Smooth muscle cell (in vitro differentiated cells): ENCODE data around the gene RBM17. TPM values are rescaled to one million over a fixed set of nuclear protein-coding genes. Genes with fewer than 3 reads are reported as not detected.

ENCODE experiments used
- DNase-seq: peaks from one replicate; lab custom pipeline; 2025; ENCODE audit not compliant: unreplicated experiment; lab: John Stamatoyannopoulos, UW
- H2AFZ ChIP-seq: fragments of 200-600 bp; sonication (generic); 2 replicates; pipeline ENCODE4 v1.6.0; 2016; ENCODE audit warnings: antibody characterized with exemption, low read depth, mild to moderate bottlenecking
- H3F3A ChIP-seq: fragments of 200-600 bp; sonication (generic); 2 replicates; pipeline ENCODE4 v1.6.0; 2017; ENCODE audit warnings: antibody characterized with exemption, low read depth
- H3K27ac ChIP-seq: fragments of 200-600 bp; sonication (generic); 2 replicates; pipeline ENCODE4 v1.5.1; 2016; ENCODE audit warnings: low read depth, mild to moderate bottlenecking
- H3K27me3 ChIP-seq: fragments of 200-600 bp; sonication (generic); 2 replicates; pipeline ENCODE4 v1.6.1; 2016; ENCODE audit warnings: low read depth, mild to moderate bottlenecking
- H3K36me3 ChIP-seq: fragments of 200-600 bp; sonication (generic); 2 replicates; pipeline ENCODE4 v1.5.1; 2016; ENCODE audit warnings: low read depth
- H3K4me1 ChIP-seq: fragments of 200-600 bp; sonication (generic); 2 replicates; pipeline ENCODE4 v1.5.1; 2016; ENCODE audit warnings: low read depth
- H3K4me2 ChIP-seq: fragments of 200-600 bp; sonication (generic); 2 replicates; pipeline ENCODE4 v1.6.0; 2016; ENCODE audit warnings: mild to moderate bottlenecking
- H3K4me3 ChIP-seq: fragments of 200-600 bp; sonication (generic); 2 replicates; pipeline ENCODE4 v1.5.1; 2016; ENCODE audit warnings: mild to moderate bottlenecking
- H3K79me2 ChIP-seq: fragments of 200-600 bp; sonication (generic); 2 replicates; pipeline ENCODE4 v1.6.0; 2016; ENCODE audit warnings: low read depth, mild to moderate bottlenecking
- H3K9ac ChIP-seq: fragments of 200-600 bp; sonication (generic); 2 replicates; pipeline ENCODE4 v1.6.0; 2016; ENCODE audit warnings: low read depth
- H3K9me3 ChIP-seq: fragments of 200-600 bp; sonication (generic); replicated peaks from 2 replicates; pipeline ENCODE4 v1.5.1; 2016; ENCODE audit warnings: low read depth
- H4K20me1 ChIP-seq: fragments of 200-600 bp; sonication (generic); 2 replicates; pipeline ENCODE4 v1.6.0; 2016; ENCODE audit warnings: low read depth
- WGBS: methylation state at CpG from one replicate; pipeline ENCODE4 v1.1.7; 2016; ENCODE audit warnings: low lambda C conversion rate; 5-methylcytosine and 5-hydroxymethylcytosine counted together
- polyA plus RNA-seq: library from polyadenylated mRNA; unstranded; fragments of >200 nt; fragmentation: Nextera tagmentation; extraction: Ambion mirVana; gene quantifications from 2 replicates; pipeline ENCODE4 v1.2.1, GENCODE V29; 2016
- total RNA-seq: library from RNA; depleted of rRNA; stranded (reverse); fragments of >200 nt; gene quantifications from 2 replicates; pipeline ENCODE4 v1.2.3, GENCODE V29; 2014
- TF ChIP-seq, protein P1 (sequence below): fragments of 200-600 bp; sonication (generic); IDR thresholded peaks from 2 replicates; pipeline ENCODE4 v1.5.1; 2017; ENCODE audit warnings: borderline replicate concordance, mild to moderate bottlenecking, antibody characterized with exemption; ENCODE audit not compliant: insufficient read depth, poor library complexity, severe bottlenecking

The RBM17 gene
- total and polyA plus RNA-seq, 2 experiments from 2014 or later = 20.0 to 68.3 TPM

DNA sequence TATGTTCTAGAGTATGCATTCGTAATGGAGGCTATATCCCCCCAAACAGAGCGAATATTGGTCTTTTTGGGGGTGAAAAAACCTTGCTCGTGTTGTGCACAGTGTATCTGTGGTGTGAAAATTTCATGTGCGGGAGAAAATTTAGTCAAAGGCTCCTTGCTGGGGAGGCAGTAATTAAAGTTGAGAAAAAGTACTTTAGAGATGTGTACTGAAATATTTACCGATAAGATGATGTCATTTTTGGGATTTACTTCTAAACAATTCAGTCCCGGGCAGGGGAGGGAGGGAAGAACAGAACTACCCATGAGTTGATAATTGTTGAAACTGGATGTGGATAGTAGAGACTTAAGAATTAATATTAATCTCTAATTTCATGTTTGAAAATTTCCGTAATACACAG is 9.3 kb downstream of the RBM17 start:
- DNase-seq = no peak
- peaks cover 2% of the 10 kb centered on the region for H3K36me3 ChIP-seq
- H3K27me3 ChIP-seq = no peaks in the 10 kb centered on the region
- no peak overlapping the region for H3K9ac ChIP-seq
- H3K4me3 ChIP-seq = no peak overlapping the region
- H3K4me1 ChIP-seq = no peaks in the 10 kb centered on the region
- H3K9me3 ChIP-seq = no peaks in the 10 kb centered on the region
- H2AFZ ChIP-seq = no peak overlapping the region
- H3K27ac ChIP-seq = no peak overlapping the region
- H4K20me1 ChIP-seq = peaks cover 86% of the 10 kb centered on the region
- TF ChIP-seq, protein P1, sequence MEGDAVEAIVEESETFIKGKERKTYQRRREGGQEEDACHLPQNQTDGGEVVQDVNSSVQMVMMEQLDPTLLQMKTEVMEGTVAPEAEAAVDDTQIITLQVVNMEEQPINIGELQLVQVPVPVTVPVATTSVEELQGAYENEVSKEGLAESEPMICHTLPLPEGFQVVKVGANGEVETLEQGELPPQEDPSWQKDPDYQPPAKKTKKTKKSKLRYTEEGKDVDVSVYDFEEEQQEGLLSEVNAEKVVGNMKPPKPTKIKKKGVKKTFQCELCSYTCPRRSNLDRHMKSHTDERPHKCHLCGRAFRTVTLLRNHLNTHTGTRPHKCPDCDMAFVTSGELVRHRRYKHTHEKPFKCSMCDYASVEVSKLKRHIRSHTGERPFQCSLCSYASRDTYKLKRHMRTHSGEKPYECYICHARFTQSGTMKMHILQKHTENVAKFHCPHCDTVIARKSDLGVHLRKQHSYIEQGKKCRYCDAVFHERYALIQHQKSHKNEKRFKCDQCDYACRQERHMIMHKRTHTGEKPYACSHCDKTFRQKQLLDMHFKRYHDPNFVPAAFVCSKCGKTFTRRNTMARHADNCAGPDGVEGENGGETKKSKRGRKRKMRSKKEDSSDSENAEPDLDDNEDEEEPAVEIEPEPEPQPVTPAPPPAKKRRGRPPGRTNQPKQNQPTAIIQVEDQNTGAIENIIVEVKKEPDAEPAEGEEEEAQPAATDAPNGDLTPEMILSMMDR = no peak
- 95% methylated on average over 7 of the region's 7 CpGs for WGBS
- no peak overlapping the region for H3K4me2 ChIP-seq
- peaks cover 85% of the 10 kb centered on the region for H3K79me2 ChIP-seq
- H3F3A ChIP-seq = no peaks in the 10 kb centered on the region

DNA sequence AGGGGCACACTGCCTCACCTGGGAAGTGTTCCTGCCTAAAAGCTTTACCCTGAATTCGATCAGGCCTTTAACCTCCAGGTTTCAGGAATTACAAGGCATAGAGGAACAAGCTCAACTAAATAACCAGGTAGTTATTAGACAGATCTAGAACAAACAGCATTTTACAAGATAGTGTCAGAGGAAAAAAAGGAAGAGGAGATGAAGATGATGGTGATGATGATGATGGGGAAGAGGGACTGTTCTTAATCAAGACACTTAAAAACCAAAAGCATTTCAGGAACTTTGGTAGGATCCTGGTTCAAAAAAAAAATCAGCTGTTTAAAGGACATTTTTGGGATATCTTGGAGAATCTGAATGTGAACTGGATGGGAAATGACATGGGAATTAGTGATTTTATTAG is 11.5 kb downstream of the RBM17 start:
- H3K36me3 ChIP-seq = peaks cover 2% of the 10 kb centered on the region
- DNase-seq = no peak
- 56% methylated on average over 1 of the region's 1 CpG for WGBS
- TF ChIP-seq, protein P1 = no peak
- no peaks in the 10 kb centered on the region for H3K4me1 ChIP-seq
- H4K20me1 ChIP-seq = peaks cover 81% of the 10 kb centered on the region
- H3K27ac ChIP-seq = no peak overlapping the region
- no peak overlapping the region for H3K9ac ChIP-seq
- H2AFZ ChIP-seq = no peak overlapping the region
- H3K79me2 ChIP-seq = peaks cover 64% of the 10 kb centered on the region
- H3K4me2 ChIP-seq = no peak overlapping the region
- no peaks in the 10 kb centered on the region for H3F3A ChIP-seq
- H3K9me3 ChIP-seq = no peaks in the 10 kb centered on the region
- H3K27me3 ChIP-seq = no peaks in the 10 kb centered on the region
- no peak overlapping the region for H3K4me3 ChIP-seq

GRCh38 chr10:6101181-6101580 is 12.3 kb downstream of the RBM17 start:
- TF ChIP-seq, protein P1 = no peak
- no peaks in the 10 kb centered on the region for H3K4me1 ChIP-seq
- H3K27ac ChIP-seq = no peak overlapping the region
- H3K27me3 ChIP-seq = no peaks in the 10 kb centered on the region
- DNase-seq = no peak
- peaks cover 80% of the 10 kb centered on the region for H4K20me1 ChIP-seq
- H3K36me3 ChIP-seq = peaks cover 6% of the 10 kb centered on the region
- no peaks in the 10 kb centered on the region for H3F3A ChIP-seq
- WGBS = 89% methylated on average over 8 of the region's 8 CpGs
- no peak overlapping the region for H2AFZ ChIP-seq
- H3K79me2 ChIP-seq = peaks cover 56% of the 10 kb centered on the region
- no peak overlapping the region for H3K4me3 ChIP-seq
- H3K9me3 ChIP-seq = no peaks in the 10 kb centered on the region
- H3K9ac ChIP-seq = no peak overlapping the region
- H3K4me2 ChIP-seq = no peak overlapping the region

DNA sequence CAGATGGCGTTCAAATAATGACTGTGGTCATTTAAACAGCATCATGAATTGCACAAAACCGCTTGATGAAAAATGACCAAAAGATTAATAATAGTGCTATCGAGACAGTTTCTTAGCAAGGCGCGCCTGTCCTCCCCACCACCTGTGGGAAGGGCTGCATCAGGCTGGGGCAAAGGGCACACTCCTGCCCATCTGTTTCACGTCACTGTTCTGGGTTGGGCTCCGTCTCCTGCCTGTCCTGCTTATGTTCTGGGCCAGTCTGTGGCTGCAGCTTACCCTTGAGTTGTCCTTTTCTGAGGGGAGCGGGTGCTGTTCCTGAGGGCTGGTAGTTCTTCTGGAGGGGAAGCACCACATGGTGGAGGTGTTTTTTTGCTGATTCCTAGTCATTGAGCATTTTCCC is 13.3 kb downstream of the RBM17 start:
- no peaks in the 10 kb centered on the region for H3K9me3 ChIP-seq
- TF ChIP-seq, protein P1 = no peak
- peaks cover 14% of the 10 kb centered on the region for H3K36me3 ChIP-seq
- no peaks in the 10 kb centered on the region for H3K4me1 ChIP-seq
- H3F3A ChIP-seq = no peaks in the 10 kb centered on the region
- H3K79me2 ChIP-seq = peaks cover 47% of the 10 kb centered on the region
- DNase-seq = no peak
- H3K4me3 ChIP-seq = no peak overlapping the region
- peaks cover 71% of the 10 kb centered on the region for H4K20me1 ChIP-seq
- no peaks in the 10 kb centered on the region for H3K27me3 ChIP-seq
- no peak overlapping the region for H3K4me2 ChIP-seq
- no peak overlapping the region for H3K9ac ChIP-seq
- WGBS = 97% methylated on average over 8 of the region's 8 CpGs
- no peak overlapping the region for H2AFZ ChIP-seq
- no peak overlapping the region for H3K27ac ChIP-seq
